OCI-LY3 (cell line): ENCODE results near the gene ZNF540.

Source experiments
- H2AFZ ChIP-seq: fragments of 200-600, 300-600 bp; shearing (Covaris generic); 2 replicates; pipeline ENCODE4 v1.6.0; 2014; ENCODE audit warnings: antibody characterized with exemption, low read depth, low read length
- H3K27ac ChIP-seq: fragments of 200-600, 300-600 bp; sonication (generic); 2 replicates; pipeline ENCODE4 v1.5.1; 2014; ENCODE audit warnings: mild to moderate bottlenecking, low read length, moderate library complexity, mixed read lengths
- H3K27me3 ChIP-seq: fragments of 200-600, 300-600 bp; sonication (generic); 2 replicates; pipeline ENCODE4 v1.6.1; 2014; ENCODE audit warnings: low read depth, low read length, mixed read lengths
- H3K36me3 ChIP-seq: fragments of 200-600, 300-600 bp; sonication (generic); replicated peaks from 2 replicates; pipeline ENCODE3; 2014; ENCODE audit warnings: low read depth, low read length, mixed read lengths
- H3K4me1 ChIP-seq: fragments of 300-600, 200-600 bp; sonication (generic); 2 replicates; pipeline ENCODE4 v1.6.1; 2014; ENCODE audit warnings: low read length, mixed read lengths
- H3K4me2 ChIP-seq: fragments of 200-600, 300-600 bp; sonication (generic); 2 replicates; pipeline ENCODE4 v1.6.1; 2014; ENCODE audit warnings: low read length, mixed read lengths
- H3K4me3 ChIP-seq: fragments of 300-600, 200-600 bp; sonication (generic); 2 replicates; pipeline ENCODE4 v1.5.1; 2014; ENCODE audit warnings: antibody characterized with exemption, mild to moderate bottlenecking, low read length, moderate library complexity
- H3K79me2 ChIP-seq: fragments of 300-600, 200-600 bp; shearing (Covaris generic); 2 replicates; pipeline ENCODE4 v1.6.1; 2014; ENCODE audit warnings: mild to moderate bottlenecking, low read length, mixed read lengths
- H3K9ac ChIP-seq: fragments of 300-600, 200-600 bp; shearing (Covaris generic); 2 replicates; pipeline ENCODE4 v1.6.0; 2014; ENCODE audit warnings: mild to moderate bottlenecking, low read length, moderate library complexity
- H3K9me3 ChIP-seq: fragments of 200-600, 300-600 bp; shearing (Covaris generic); 2 replicates; pipeline ENCODE4 v1.6.1; 2014; ENCODE audit warnings: low read length, mixed read lengths; ENCODE audit not compliant: insufficient read depth
- H4K20me1 ChIP-seq: fragments of 200-600, 300-600 bp; sonication (generic); 2 replicates; pipeline ENCODE4 v1.6.1; 2016; ENCODE audit warnings: low read length, mixed read lengths; ENCODE audit not compliant: insufficient read depth
- EZH2phosphoT487 ChIP-seq: fragments of 200-600 bp; shearing (Covaris generic); IDR thresholded peaks from 2 replicates; pipeline ENCODE4 v1.6.1; 2018; ENCODE audit warnings: antibody characterized with exemption, mixed run types, low read depth
- TF ChIP-seq, protein P1 (sequence below): fragments of 200-600, 300-600 bp; sonication (generic); IDR thresholded peaks from 2 replicates; pipeline ENCODE4 v1.5.1; 2014; ENCODE audit warnings: antibody characterized with exemption, low read length, low read depth

ZNF540 gene

DNA sequence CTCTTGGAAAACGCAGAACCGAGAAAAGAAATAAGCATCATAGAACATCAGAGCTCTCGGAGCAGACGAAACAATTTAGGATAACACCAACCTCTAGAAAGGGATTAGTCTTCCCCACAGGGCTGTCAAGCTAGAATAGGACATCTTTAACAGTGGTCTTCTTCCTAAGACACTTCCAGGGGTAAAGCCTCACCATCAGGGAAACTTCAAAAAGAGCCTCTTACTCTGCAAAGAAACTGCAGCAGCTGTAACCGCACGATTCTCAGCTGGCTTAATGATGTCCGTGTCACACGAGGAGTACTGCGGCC is 726 bp upstream of the ZNF540 start:
- TF ChIP-seq, protein P1, sequence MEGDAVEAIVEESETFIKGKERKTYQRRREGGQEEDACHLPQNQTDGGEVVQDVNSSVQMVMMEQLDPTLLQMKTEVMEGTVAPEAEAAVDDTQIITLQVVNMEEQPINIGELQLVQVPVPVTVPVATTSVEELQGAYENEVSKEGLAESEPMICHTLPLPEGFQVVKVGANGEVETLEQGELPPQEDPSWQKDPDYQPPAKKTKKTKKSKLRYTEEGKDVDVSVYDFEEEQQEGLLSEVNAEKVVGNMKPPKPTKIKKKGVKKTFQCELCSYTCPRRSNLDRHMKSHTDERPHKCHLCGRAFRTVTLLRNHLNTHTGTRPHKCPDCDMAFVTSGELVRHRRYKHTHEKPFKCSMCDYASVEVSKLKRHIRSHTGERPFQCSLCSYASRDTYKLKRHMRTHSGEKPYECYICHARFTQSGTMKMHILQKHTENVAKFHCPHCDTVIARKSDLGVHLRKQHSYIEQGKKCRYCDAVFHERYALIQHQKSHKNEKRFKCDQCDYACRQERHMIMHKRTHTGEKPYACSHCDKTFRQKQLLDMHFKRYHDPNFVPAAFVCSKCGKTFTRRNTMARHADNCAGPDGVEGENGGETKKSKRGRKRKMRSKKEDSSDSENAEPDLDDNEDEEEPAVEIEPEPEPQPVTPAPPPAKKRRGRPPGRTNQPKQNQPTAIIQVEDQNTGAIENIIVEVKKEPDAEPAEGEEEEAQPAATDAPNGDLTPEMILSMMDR: no peak
- TF ChIP-seq EZH2phosphoT487: no peak
- peak overlapping the region; percentile 89 for H3K4me2 ChIP-seq
- H3K36me3 ChIP-seq: peaks cover 7% of the 10 kb centered on the region
- H3K4me1 ChIP-seq: peaks cover 10% of the 10 kb centered on the region
- peak overlapping the region; percentile 52 for H3K27ac ChIP-seq
- H4K20me1 ChIP-seq: no peaks in the 10 kb centered on the region
- H3K9ac ChIP-seq: peak overlapping the region; percentile 71
- no peaks in the 10 kb centered on the region; the same call in 1 of the 2 replicates for H3K9me3 ChIP-seq
- H3K79me2 ChIP-seq: no peaks in the 10 kb centered on the region
- no peaks in the 10 kb centered on the region for H3K27me3 ChIP-seq
- peak overlapping the region; percentile 99 for H2AFZ ChIP-seq
- peak overlapping the region; percentile 82 for H3K4me3 ChIP-seq

DNA sequence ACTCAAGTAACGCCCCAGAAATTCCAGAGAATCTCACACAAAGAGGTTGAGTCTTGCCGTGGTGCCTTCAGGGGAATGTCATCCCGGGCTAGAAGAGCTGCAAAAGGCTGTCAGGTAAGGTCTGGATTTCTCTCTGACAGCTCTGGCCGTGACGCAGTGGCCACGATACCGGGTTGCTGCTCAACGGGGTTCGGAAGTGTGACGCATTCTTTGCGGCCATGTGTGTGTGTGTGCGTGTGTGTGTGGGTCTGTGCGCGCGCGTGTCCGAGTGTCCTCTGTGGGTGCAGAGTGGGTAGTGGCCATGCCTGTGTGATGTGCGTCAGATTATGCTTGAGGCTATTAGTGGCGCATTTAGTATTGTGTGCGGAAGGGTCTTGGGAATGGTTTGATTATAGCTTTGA is 306 bp downstream of the ZNF540 start:
- TF ChIP-seq EZH2phosphoT487: no peak
- TF ChIP-seq, protein P1: no peak
- H3K79me2 ChIP-seq: no peaks in the 10 kb centered on the region
- no peak overlapping the region for H3K27ac ChIP-seq
- no peaks in the 10 kb centered on the region for H4K20me1 ChIP-seq
- H3K4me2 ChIP-seq: peak overlapping the region; percentile 85
- peak overlapping the region; percentile 82 for H3K4me3 ChIP-seq
- peaks cover 10% of the 10 kb centered on the region for H3K4me1 ChIP-seq
- H3K9ac ChIP-seq: peak overlapping the region; percentile 71
- H3K9me3 ChIP-seq: no peaks in the 10 kb centered on the region; the same call in 1 of the 2 replicates
- peaks cover 12% of the 10 kb centered on the region for H3K36me3 ChIP-seq
- H2AFZ ChIP-seq: peak overlapping the region; percentile 99
- H3K27me3 ChIP-seq: no peaks in the 10 kb centered on the region

DNA sequence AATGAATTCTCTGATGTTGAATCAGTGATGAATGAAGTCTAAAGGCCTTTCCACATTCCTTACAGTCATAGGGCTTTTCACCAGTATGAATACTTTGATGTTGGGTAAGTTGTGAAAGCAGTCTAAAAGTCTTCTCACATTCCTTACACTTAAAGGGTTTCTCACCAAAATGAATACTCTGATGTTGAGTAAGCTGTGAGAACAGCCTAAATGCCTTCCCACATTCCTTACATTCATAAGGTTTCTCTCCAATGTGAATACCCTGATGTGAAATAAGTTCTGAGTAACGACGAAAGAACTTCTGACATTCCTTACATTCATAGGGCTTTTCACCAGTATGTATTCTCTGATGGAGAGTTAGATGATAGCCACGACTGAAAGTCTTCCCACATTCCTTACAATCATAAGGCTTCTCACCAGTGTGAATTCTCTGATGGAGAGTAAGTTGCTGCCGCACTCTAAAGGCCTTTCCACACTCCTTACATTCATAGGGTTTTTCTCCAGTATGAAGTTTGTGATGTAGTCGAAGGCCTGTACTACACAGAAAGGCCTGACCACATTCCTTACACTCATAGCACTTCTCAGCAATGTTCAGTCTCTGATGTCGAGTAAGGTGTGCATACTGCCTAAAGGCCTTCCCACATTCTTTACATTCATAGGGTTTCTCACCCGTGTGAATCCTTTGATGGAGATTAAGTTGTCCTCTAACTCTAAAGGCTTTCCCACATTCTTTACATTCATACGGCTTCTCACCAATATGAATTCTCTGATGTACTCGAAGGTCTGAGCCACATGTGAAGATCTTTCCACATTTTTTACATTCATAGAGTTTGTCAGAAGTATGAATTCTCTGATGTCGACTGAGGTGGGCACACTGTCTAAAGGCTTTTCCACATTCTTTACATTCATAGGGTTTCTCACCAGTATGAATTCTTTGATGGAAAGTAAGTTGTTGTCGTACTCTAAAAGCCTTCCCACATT is 40.7 kb downstream of the ZNF540 start:
- Histone ChIP-seq H3K27me3 (no peaks in the 10 kb centered on the region), H3K9ac (no peak overlapping the region), H3K9me3 (peaks cover 55% of the 10 kb centered on the region), H3K4me1 (no peaks in the 10 kb centered on the region), H3K4me3 (no peak overlapping the region), H3K36me3 (peaks cover 66% of the 10 kb centered on the region), H2AFZ (no peak overlapping the region), H4K20me1 (no peaks in the 10 kb centered on the region), H3K79me2 (no peaks in the 10 kb centered on the region), H3K27ac (no peak overlapping the region), H3K4me2 (no peak overlapping the region)
- TF ChIP-seq, protein P1: no peak
- no peak for TF ChIP-seq EZH2phosphoT487

DNA sequence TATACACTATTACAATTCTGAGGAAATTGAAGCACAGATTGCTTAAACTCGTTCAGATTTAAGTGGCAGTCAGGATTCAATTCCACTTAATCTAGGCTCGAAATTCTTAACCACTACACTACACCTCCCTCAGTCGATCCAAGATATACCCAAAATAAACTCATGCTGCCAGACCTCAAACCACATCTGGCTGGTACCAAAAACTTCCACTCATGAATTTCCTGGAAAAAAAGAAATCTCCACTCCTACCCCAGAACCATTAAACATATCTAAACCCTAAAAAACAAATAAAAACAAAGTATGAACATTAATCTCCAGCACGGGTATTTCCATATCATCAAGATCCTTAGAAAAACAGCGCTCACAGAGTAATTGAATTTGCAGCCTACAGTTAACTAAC is 59.4 kb downstream of the ZNF540 start:
- peaks cover 11% of the 10 kb centered on the region; the same call in 1 of the 2 replicates for H3K4me1 ChIP-seq
- H3K36me3 ChIP-seq: peaks cover 47% of the 10 kb centered on the region
- peak overlapping the region; percentile 91 for H3K4me2 ChIP-seq
- H3K27me3 ChIP-seq: no peaks in the 10 kb centered on the region
- no peaks in the 10 kb centered on the region for H4K20me1 ChIP-seq
- peaks cover 14% of the 10 kb centered on the region; the same call in 1 of the 2 replicates for H3K9me3 ChIP-seq
- no peak overlapping the region for H2AFZ ChIP-seq
- TF ChIP-seq, protein P1: 0 out of 2 replicates have a peak, but pooled peaks have one; percentile 0
- no peak for TF ChIP-seq EZH2phosphoT487
- H3K9ac ChIP-seq: peak overlapping the region; percentile 90
- peaks cover 67% of the 10 kb centered on the region for H3K79me2 ChIP-seq
- H3K4me3 ChIP-seq: peak overlapping the region; percentile 85
- peak overlapping the region; percentile 69 for H3K27ac ChIP-seq
